Left renal cortex interstitium (tissue), 4 donors: ENCODE measurements around the gene ZNF281. TPM values are rescaled to one million over a fixed set of nuclear protein-coding genes. Genes with fewer than 3 reads are reported as not detected.
"Not testable (repeated sequence)": the region's sequence is repeated elsewhere in the genome, so short reads cannot be mapped to it uniquely, and the experiment has no call there.

Source experiments
- DNase-seq, 4 donors: peaks; one replicate each; pipeline ENCODE4 v3.0.0-alpha.2; 2013; ENCODE audit warnings: low read depth in 4 of 4, low spot score in 2 of 4, missing footprints in 1 of 4
- polyA plus RNA-seq, 4 donors: library from polyadenylated mRNA; unstranded; fragments of 120-200 nt; gene quantifications; one replicate each; pipeline ENCODE4 v1.2.1, GENCODE V29; 2013; ENCODE audit not compliant: insufficient read length in 4 of 4

Gene ZNF281
- polyA plus RNA-seq, 4 donors = 24.8 to 26.0 (median 25.6) TPM

GRCh38 chr1:200367841-200368534 is 41.8 kb downstream of the ZNF281 start:
- DNase-seq = no peak

- DNase-seq = no peak
Measured at GRCh38 chr1:200366577-200367253, 43.1 kb downstream of the ZNF281 start.

GRCh38 chr1:200365897-200366426 is 43.9 kb downstream of the ZNF281 start:
- DNase-seq = no peak

- DNase-seq = no peak
Measured at GRCh38 chr1:200364831-200365230, 45.0 kb downstream of the ZNF281 start.

DNA sequence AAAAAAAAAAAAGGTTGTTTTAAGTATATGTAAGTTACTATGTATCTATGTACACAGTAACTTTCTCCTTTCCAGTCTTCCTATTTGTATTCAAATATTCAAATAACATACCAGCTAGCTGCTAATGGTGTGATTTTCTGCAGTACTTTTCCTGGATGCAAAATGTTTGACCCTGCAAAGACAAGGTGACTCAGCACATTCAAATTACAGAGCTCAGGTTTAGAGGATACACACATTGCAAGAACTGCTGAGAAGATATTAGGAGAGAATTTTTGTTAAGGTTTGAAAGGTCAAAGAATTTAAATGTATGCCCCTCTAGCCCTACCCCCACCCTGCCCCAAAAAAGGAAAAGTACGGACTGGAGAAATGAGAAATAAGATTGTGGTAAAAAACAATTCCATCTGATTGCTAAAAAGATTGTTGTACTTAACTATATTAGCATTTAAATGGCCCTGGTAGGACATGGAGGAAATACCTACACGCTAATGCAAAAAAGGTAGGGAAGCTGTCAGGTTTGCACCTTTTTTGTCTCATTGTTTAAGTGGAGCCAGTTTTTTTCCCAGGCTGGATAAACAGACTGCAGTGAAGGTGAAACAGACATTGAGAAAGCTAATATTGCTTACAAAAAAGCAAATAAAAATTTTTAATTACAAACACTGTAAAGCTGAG is 45.6 kb downstream of the ZNF281 start:
- DNase-seq = no peak

DNA sequence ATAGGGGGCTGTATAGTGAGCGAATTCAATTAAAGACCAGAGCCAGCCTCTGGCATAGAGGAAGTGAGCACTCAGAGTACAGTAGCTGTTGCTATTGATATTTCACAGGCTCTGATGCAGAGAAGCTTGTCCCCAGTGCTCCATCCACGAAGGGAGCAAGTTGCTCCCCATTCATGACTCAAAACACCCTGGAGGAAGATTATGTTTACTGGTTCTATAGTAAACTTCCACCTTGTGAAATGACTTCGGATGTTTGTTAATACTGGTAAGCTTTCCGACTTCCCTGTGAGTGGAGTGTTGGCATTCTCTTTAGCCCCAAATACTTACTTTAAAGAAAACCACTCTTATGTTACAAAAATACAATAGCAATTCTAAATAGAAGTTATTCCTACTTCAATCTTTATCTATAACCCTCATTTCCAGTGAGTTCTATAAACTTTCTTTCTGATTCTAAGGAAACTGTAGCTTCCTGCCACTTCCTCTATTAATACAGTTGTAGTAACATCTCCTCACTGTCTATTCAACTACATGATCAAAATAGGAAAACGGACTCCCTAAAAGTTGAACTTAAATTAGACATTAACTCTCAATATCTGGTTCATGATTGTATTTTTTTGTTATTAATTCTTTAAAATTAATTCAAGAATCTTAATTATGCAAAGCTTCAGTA is 46.4 kb downstream of the ZNF281 start:
- no peak for DNase-seq

GRCh38 chr1:200362421-200362820 is 47.4 kb downstream of the ZNF281 start:
- no peak for DNase-seq

GRCh38 chr1:200359610-200360163 is 50.1 kb downstream of the ZNF281 start:
- no peak for DNase-seq

DNA sequence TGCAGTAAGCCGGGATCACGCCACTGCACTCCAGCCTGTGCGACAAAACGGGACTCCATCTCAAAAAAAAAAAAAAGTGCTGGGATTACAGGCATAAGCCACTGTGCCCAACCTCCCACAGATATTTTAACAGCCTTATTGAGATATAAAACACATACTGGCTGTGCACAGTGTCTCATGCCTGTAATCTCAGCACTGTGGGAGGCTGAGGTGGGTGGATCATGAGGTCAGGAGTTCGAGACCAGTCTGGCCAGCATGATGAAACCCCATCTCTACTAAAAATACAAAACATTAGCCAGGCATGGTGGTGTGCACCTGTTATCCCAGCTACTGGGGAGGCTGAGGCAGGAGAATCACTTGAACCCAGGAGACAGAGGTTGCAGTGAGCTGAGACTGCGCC is 51.9 kb downstream of the ZNF281 start:
- DNase-seq = not testable (repeated sequence)

GRCh38 chr1:200355801-200356200 is 54.0 kb downstream of the ZNF281 start:
- no peak for DNase-seq

Other genes with a start within 250 kb of the ZNF281 start
- 1 to 10 TPM; 6.0 to 8.6 (median 6.6) TPM for gene KIF14, start 210.7 kb upstream of the ZNF281 start, polyA plus RNA-seq